K562 (cell line): ENCODE data around the gene SPEG. TPM values are rescaled to one million over a fixed set of nuclear protein-coding genes. Genes with fewer than 3 reads are reported as not detected.
A peak's percentile ranks its signal among the peaks of the same experiment; 100 is the strongest.

ENCODE experiments used
- ADNP ChIP-seq: fragments of 200-800 bp; sonication (Bioruptor generic); IDR thresholded peaks from 2 replicates; pipeline ENCODE4 v1.6.1; 2016; ENCODE audit warnings: missing genetic modification characterization, missing compliant biosample characterization
- ATF4 ChIP-seq: fragments of 450-650 bp; formaldehyde crosslinking; IDR thresholded peaks from 2 replicates; pipeline ENCODE4 v1.4.0; 2022; ENCODE audit warnings: mild to moderate bottlenecking, moderate library complexity
- ATF7 ChIP-seq: fragments of 450-650 bp; IDR thresholded peaks from 2 replicates; pipeline ENCODE4 v1.7.1; 2014; ENCODE audit warnings: mild to moderate bottlenecking, moderate library complexity
- CREM ChIP-seq: IDR thresholded peaks from 2 replicates; pipeline ENCODE4 v1.6.1; 2014; ENCODE audit warnings: antibody characterized with exemption, low read depth
- EP300 ChIP-seq: IDR thresholded peaks from 2 replicates; pipeline ENCODE4 v1.6.1; 2012; ENCODE audit warnings: low read length, improper control_type of control experiment
- FOXA3 ChIP-seq, 2 experiments: fragments of 450-650 bp in 1 of 2; sonication (generic) in 1 of 2; formaldehyde crosslinking; IDR thresholded peaks in 1 of 2; conservative IDR thresholded peaks in 1 of 2; 2 replicates each; pipeline versions ENCODE4 v1.4.0 to v1.8.0; 2020 to 2022; ENCODE audit warnings: mild to moderate bottlenecking in 2 of 2, missing genetic modification reagents in 1 of 2
- GABPB2 ChIP-seq: fragments of 250-450 bp; sonication (Bioruptor Pico); conservative IDR thresholded peaks from 2 replicates; pipeline ENCODE4 v1.5.1; 2021; ENCODE audit warnings: mild to moderate bottlenecking
- HES1 ChIP-seq: fragments of 450-650 bp; IDR thresholded peaks from 2 replicates; pipeline ENCODE4 v1.6.1; 2016; ENCODE audit warnings: low read depth, mild to moderate bottlenecking, moderate library complexity
- KAT7 ChIP-seq: sonication (generic); formaldehyde crosslinking; IDR thresholded peaks from 2 replicates; pipeline ENCODE4 v1.8.0; 2022; ENCODE audit warnings: missing genetic modification reagents, mild to moderate bottlenecking, borderline replicate concordance
- KLF10 ChIP-seq: fragments of 250-450 bp; sonication (Bioruptor Pico); IDR thresholded peaks from 2 replicates; pipeline ENCODE4 v1.6.1; 2021; ENCODE audit warnings: matching md5 sums
- MCM5 ChIP-seq: fragments of 450-650 bp; IDR thresholded peaks from 2 replicates; pipeline ENCODE4 v1.6.1; 2016; ENCODE audit warnings: low read depth
- MTF1 ChIP-seq: fragments of 250-450 bp; sonication (Bioruptor Pico); IDR thresholded peaks from 2 replicates; pipeline ENCODE4 v1.9.0; 2021; ENCODE audit warnings: moderate library complexity, mild to moderate bottlenecking, inconsistent platforms, borderline replicate concordance
- PHF21A ChIP-seq: fragments of 450-650 bp; IDR thresholded peaks from 2 replicates; pipeline ENCODE4 v1.6.1; 2017; ENCODE audit warnings: low read depth, borderline replicate concordance
- PRPF4 ChIP-seq: fragments of 200-400 bp; formaldehyde crosslinking; IDR thresholded peaks from one replicate; pipeline ENCODE4 v1.6.1; 2017; ENCODE audit warnings: low read length, low read depth, mild to moderate bottlenecking; ENCODE audit not compliant: insufficient read depth, poor library complexity, severe bottlenecking
- REST ChIP-seq, 2 experiments: fragments of 450-650 bp; formaldehyde crosslinking in 1 of 2; IDR thresholded peaks; 2 replicates each; pipeline versions ENCODE4 v1.4.0 to v1.6.1; 2014 to 2020; ENCODE audit warnings: mild to moderate bottlenecking in 2 of 2, borderline replicate concordance in 1 of 2, low read depth in 1 of 2
- RFX1 ChIP-seq: fragments of 450-650 bp; IDR thresholded peaks from 2 replicates; pipeline ENCODE4 v1.6.1; 2016; ENCODE audit warnings: mild to moderate bottlenecking, moderate library complexity
- TSC22D4 ChIP-seq: fragments of 450-650 bp; IDR thresholded peaks from 2 replicates; pipeline ENCODE4 v1.6.1; 2016; ENCODE audit warnings: missing genetic modification characterization, missing biosample characterization, control low read depth
- ZNF263 ChIP-seq: sonication (generic); formaldehyde crosslinking; IDR thresholded peaks from 2 replicates; pipeline ENCODE4 v1.8.0; 2022; ENCODE audit warnings: mild to moderate bottlenecking, missing genetic modification reagents, borderline replicate concordance
- ZNF444 ChIP-seq: fragments of 250-450 bp; sonication (Bioruptor Pico); IDR thresholded peaks from 2 replicates; pipeline ENCODE4 v1.4.0; 2020; ENCODE audit warnings: mild to moderate bottlenecking, moderate library complexity
- ZNF79 ChIP-seq: fragments of 250-450 bp; sonication (Bioruptor Pico); IDR thresholded peaks from 2 replicates; pipeline ENCODE4 v1.4.0; 2020; ENCODE audit warnings: low read depth, mild to moderate bottlenecking, moderate library complexity
- polyA plus RNA-seq, 8 experiments: library from polyadenylated mRNA; depleted of rRNA in 4 of 8; stranded (reverse) in 5 of 8; unstranded in 3 of 8; fragments of >200 nt; fragmentation: Nextera tagmentation in 2 of 8; fragmentation: Illumina TruSeq in 1 of 8; extraction: Ambion mirVana in 2 of 8; extraction: Trizol in 1 of 8; gene quantifications; 2 replicates each; pipeline versions ENCODE4 v1.2.1 to v1.2.3, GENCODE V29; 2011 to 2014; ENCODE audit warnings: inconsistent platforms in 1 of 8, missing spikeins in 1 of 8
- total RNA-seq, 7 experiments: library from RNA; depleted of rRNA in 6 of 7; stranded (reverse); fragments of >200 nt in 6 of 7; fragmentation: Illumina TruSeq in 2 of 7; extraction: Trizol in 2 of 7; gene quantifications; 2 replicates each; pipeline versions ENCODE4 v1.2.1 to v1.2.3, GENCODE V29; 2011 to 2021; ENCODE audit warnings: low replicate concordance in 1 of 7

Gene SPEG
- total and polyA plus RNA-seq, 9 of the 15 experiments (the other 6 are each of a cell fraction or from before 2014, with no cell fraction given), result 0.49 to 8.7 (median 3.0) TPM

GRCh38 chr2:219495531-219496122, 61.0 kb downstream of the SPEG start (continued):
- TF ChIP-seq KAT7 (CRISPR knock-in tag) (no peak), ZNF79 (CRISPR knock-in tag) (no peak), ATF4 (no peak), GABPB2 (no peak), KLF10 (CRISPR knock-in tag) (no peak), MCM5 (no peak), TSC22D4 (tag) (no peak), ADNP (tag) (no peak), EP300 (peak; percentile 20; the same call in 1 of the 2 replicates), REST (IDR thresholded peaks at IDR 0.05; ENCODE audit: borderline replicate concordance) (peak; percentile 82), REST (CRISPR knock-in tag; IDR thresholded peaks at IDR 0.05; ENCODE audit: low read depth) (no peak), PHF21A (no peak), PRPF4 (no peak), CREM (peak; percentile 16; the same call in 1 of the 2 replicates), FOXA3 (CRISPR knock-in tag; conservative IDR thresholded peaks at IDR 0.05 in 1 of 2, IDR thresholded peaks at IDR 0.05 in 1 of 2) (no peak), ZNF444 (CRISPR knock-in tag) (no peak), ATF7 (0 out of 2 replicates have a peak, but pooled peaks have one; percentile 16), RFX1 (no peak), ZNF263 (CRISPR knock-in tag) (no peak), HES1 (no peak), MTF1 (CRISPR knock-in tag) (no peak)
